HAP-1 (cell line): ENCODE data around the gene CCDC85C.
A peak's percentile ranks its signal among the peaks of the same experiment; 100 is the strongest.

ENCODE experiments used
- DNase-seq, 2 experiments: peaks; one replicate each; pipeline ENCODE4 v3.0.0-alpha.2; 2016 to 2020; ENCODE audit warnings: low spot score in 2 of 2
- H3K27me3 ChIP-seq: fragments of 250-450 bp; sonication (Bioruptor Pico); 2 replicates; pipeline ENCODE4 v1.5.1; 2020; ENCODE audit warnings: low read depth, mild to moderate bottlenecking, moderate library complexity
- H3K36me3 ChIP-seq: fragments of 250-450 bp; sonication (Bioruptor Pico); replicated peaks from 2 replicates; pipeline ENCODE4 v1.5.1; 2020; ENCODE audit warnings: mild to moderate bottlenecking
- H3K4me1 ChIP-seq: fragments of 250-450 bp; sonication (Bioruptor Pico); 2 replicates; pipeline ENCODE4 v1.5.1; 2020; ENCODE audit warnings: mild to moderate bottlenecking
- H3K4me3 ChIP-seq: fragments of 250-450 bp; sonication (Bioruptor Pico); 2 replicates; pipeline ENCODE4 v1.5.1; 2020; ENCODE audit warnings: mild to moderate bottlenecking, moderate library complexity
- H3K9me3 ChIP-seq: fragments of 250-450 bp; sonication (Bioruptor Pico); 2 replicates; pipeline ENCODE4 v1.5.1; 2020; ENCODE audit warnings: mild to moderate bottlenecking, moderate library complexity
- in situ Hi-C: fragments of 300-500 bp; cut with MboI; formaldehyde crosslinking; loops from 3 replicates; pipeline ENCODE4 v1.14.3; 2020; ENCODE audit warnings: low sequenced_read_pairs, inconsistent platforms, mixed read lengths

CCDC85C gene

DNA sequence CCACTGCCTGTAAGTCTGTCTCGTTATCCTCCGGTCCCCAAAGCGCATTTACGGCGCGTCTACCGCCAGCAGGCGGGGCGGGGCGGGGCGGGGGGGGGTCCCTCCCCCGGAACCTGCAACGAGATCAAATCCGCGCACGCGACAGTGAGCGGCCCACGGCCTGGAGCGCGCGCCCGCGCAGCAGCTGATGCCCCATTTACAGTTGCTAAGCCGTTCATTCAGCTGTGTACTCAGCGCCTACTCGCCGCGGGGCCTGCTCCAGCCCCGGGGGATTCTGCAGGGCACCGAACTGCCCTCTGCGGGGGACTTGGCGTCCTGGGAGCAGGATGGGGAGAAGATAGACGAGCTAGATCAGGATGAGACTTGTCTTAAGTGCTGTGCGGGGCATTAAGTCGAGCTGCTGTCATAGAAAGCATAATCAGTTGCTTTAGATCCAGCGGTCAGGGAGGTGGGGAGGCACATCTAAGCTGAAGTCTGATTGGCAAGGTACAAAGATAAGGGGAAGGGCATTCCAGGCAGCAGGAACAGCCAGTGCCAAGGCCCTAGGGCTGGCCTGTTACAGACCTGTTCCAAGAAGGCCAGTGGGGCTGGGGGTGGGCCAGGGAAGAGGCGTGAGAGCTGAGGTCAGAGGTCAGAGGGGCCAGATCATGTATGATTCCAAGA lies 1.4 kb upstream of the CCDC85C start:
- Histone ChIP-seq H3K9me3 (no peaks in the 10 kb centered on the region), H3K4me1 (peaks cover 14% of the 10 kb centered on the region), H3K36me3 (peaks cover 6% of the 10 kb centered on the region; the same call in 1 of the 2 replicates), H3K27me3 (no peaks in the 10 kb centered on the region), H3K4me3 (peak overlapping the region; percentile 76)
- peak; percentile 60 to 82 for DNase-seq
- in situ Hi-C loops: no loop called here

DNA sequence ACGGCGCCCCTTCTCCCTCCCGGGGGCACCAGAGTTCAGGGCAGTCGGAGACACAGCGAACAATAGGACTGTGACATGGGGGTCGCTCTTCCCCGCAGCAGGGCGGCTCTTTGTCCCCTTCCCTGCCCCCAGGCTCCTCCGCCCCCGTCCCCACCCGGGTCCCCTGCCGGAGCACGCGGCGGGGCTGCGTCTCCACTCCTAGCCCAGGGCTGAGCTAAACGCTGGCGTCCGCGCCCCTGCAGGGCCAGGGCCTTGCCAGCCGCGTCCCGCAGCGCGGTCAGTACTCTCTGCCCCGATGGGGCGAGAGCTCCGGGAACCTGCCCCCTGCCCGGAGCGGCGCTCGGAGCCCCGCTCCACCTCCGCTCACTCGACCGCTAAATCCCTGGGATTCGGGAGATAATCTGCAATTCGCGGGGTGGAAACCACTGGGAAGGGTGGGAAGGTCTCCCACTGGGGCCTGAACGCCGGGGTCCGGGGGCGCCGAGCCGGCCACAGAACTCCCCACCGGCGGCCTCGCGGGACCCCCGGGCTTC lies 825 bp upstream of the CCDC85C start:
- peaks cover 20% of the 10 kb centered on the region for H3K4me1 ChIP-seq
- in situ Hi-C loops: no loop called here
- peaks cover 6% of the 10 kb centered on the region; the same call in 1 of the 2 replicates for H3K36me3 ChIP-seq
- DNase-seq: peak in 1 of 2 experiments; percentile 74
- peak overlapping the region; percentile 76 for H3K4me3 ChIP-seq
- H3K27me3 ChIP-seq: no peaks in the 10 kb centered on the region
- H3K9me3 ChIP-seq: no peaks in the 10 kb centered on the region

DNA sequence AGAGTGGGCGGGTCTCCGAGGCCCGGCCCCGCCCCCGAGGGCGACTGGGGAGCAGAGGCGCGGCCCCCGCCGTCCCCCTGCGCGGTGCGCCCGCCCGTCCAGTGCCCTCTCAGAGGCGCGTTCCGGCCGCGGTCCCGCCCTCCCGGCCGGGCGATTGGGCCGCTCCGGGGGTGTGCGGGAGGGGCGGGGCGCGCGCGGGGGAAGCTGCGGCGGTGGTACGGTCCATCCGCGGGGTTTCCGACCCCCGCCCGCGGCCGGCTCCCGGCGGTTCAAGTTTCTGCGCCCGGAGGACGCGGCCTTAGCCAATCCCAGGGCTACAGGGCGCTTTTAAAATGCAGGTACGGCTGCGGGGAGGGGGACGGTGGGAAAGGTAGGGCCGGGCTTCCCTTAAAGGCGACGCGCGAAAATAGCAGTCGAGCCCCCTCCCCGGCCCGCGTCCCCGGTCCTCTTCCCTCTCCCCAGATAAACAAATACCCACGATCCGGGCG lies 315 bp upstream of the CCDC85C start:
- DNase-seq: peak; percentile 93 to 95
- no peaks in the 10 kb centered on the region for H3K27me3 ChIP-seq
- H3K4me3 ChIP-seq: peak overlapping the region; percentile 76
- H3K36me3 ChIP-seq: peaks cover 6% of the 10 kb centered on the region; the same call in 1 of the 2 replicates
- H3K9me3 ChIP-seq: no peaks in the 10 kb centered on the region
- in situ Hi-C loops: no loop called here
- H3K4me1 ChIP-seq: peaks cover 25% of the 10 kb centered on the region

DNA sequence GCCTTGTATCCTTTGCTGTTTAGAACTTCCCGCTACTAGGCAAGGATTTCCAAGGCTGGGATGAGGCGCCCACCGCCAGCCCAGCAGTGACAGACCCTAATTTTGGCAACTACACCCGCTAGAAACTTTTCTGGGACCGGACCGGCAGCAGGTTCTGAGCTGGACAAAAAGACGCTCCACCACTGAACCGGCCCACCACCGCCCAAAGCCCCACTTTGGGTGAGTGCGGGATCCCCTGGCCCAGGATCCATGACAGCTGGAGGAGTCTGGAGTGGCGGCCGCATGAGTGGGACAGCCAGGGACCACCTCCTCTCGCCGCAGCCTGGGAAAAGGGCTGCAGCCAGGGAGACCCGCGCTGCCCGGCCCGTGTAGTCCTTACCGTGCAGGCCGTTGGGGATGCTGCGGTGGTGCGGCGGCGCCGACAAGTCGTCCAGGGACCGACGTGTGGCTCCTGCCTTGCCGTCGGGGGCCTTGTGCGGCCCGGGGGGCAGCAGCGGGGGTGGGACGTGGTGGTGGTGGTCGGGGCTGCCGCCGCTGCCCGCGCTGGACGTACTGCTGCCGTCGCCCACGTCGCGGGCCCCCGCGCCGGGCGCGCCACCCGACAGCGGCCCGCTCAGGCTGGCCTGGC lies 1.1 kb downstream of the CCDC85C start:
- Histone ChIP-seq H3K4me3 (peak overlapping the region; percentile 57), H3K9me3 (no peaks in the 10 kb centered on the region), H3K27me3 (no peaks in the 10 kb centered on the region), H3K36me3 (peaks cover 6% of the 10 kb centered on the region; the same call in 1 of the 2 replicates), H3K4me1 (peaks cover 34% of the 10 kb centered on the region)
- peak in 1 of 2 experiments; percentile 36 for DNase-seq
- in situ Hi-C loops: no loop called here

DNA sequence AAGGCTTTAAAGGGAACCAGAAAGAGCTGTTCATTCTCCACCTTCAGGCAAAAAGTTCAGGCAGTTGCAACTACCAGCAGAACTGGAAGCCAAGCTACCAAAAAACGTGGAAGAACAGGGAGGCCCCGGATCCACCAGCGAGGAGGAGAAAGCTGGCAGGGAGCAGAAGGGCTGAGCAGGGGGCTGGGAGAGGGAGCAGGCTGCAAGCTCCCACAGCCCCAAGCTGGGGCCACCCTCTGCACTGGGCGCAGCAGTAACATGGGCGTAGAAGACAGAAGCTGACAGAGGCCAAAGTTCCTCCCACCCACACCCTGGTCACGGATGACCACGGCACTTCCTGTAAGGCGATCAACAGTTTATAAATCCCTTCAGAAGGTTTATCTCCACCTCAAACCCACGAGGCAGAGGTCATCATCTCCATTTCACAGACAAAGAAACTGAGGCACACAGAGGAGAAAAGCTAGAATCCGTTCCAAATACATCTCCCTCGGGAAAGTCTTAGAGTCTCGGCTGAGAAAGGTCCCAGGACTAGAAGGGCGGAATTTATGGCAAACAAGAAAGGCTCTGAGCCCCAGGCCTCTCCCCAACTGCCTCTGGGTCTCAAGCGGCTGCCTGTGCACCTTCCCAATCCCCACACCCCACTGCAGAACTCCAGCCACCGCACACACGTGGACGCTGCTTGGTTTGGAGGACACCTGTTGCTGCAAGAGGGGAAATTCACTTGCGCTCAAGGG lies 1.8 kb downstream of the CCDC85C start:
- DNase-seq: peak; percentile 18 to 45
- H3K4me1 ChIP-seq: peaks cover 34% of the 10 kb centered on the region
- H3K36me3 ChIP-seq: peaks cover 6% of the 10 kb centered on the region; the same call in 1 of the 2 replicates
- peak overlapping the region; percentile 57 for H3K4me3 ChIP-seq
- in situ Hi-C loops: no loop called here
- H3K9me3 ChIP-seq: no peaks in the 10 kb centered on the region
- H3K27me3 ChIP-seq: no peaks in the 10 kb centered on the region

DNA sequence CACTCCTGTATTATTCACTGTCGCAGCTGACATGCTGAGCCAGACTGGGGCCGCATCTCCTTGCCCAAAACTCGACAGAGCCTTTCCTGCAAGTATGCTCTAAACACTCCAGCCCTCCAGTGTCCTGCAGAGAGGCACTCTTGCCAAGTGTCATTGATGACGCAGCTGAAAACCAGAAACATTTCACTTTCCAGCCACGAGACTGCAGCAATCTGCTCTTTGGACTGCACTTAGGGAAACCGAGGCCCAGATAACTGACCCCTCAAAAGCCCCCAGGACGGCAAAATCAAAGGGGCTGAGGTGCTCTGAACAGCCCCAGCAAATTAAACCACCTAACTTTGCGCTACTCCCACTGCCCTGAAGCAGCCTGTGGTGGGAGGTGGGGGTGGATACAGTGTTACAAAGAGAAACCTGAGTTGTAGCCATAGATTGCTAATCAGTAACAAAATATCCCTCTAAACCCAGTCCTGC lies 2.6 kb downstream of the CCDC85C start:
- Histone ChIP-seq H3K4me1 (peaks cover 34% of the 10 kb centered on the region), H3K4me3 (peak overlapping the region; percentile 57), H3K9me3 (no peaks in the 10 kb centered on the region), H3K36me3 (peaks cover 6% of the 10 kb centered on the region; the same call in 1 of the 2 replicates), H3K27me3 (no peaks in the 10 kb centered on the region)
- in situ Hi-C loops: no loop called here
- DNase-seq: no peak

DNA sequence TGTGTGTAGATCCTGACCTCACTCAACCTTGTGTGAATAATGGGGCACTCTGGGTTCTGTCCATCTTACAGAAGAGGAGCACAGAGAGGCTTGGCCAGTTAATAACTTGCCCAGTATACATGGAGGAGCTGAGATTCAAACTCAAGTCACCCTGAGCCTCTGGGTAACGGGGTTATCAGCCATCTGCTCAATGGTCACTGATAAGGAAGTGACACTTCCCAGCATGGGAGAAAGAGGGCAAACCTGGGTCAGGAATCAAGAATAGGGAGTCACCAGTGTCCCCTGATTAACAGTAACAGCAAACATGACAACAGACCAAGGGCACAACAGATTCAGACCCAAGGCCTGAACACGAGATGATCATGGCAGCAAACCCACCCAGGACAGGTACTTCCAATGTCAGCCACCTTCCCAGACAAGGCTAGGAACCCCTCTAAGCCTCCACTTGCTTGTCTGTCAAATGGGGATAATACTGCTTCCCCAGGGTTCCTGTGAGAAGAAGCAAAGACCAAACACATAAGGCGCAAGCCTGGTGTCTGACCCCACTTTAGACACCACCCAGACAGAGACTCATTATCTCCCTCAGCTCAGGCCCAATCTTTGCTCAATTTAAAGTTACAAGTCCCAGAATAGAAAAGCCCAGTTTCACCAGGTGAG lies 3.6 kb downstream of the CCDC85C start:
- Histone ChIP-seq H3K9me3 (no peaks in the 10 kb centered on the region), H3K4me1 (peaks cover 30% of the 10 kb centered on the region), H3K27me3 (no peaks in the 10 kb centered on the region), H3K36me3 (peaks cover 6% of the 10 kb centered on the region; the same call in 1 of the 2 replicates), H3K4me3 (no peak overlapping the region)
- no peak for DNase-seq
- in situ Hi-C loops: no loop called here

DNA sequence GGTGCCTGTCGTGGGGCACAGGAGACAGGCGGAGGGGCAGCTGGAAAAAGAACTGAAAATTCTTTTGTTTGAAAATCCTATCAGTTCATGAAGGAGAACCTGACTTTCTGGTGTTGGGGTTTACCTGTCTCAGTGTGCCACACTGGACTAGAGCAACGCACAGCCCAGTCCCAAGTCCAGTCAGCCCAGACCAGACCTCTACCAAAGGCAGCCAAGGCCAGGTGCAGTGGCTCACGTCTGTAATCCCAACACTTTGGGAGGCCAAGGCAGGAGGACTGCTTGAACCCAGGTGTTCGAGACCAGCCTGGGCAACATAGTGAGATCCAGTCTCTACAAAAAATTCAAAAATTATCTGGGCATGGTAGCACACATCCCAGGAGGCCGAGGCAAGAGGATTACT lies 4.6 kb downstream of the CCDC85C start:
- H3K9me3 ChIP-seq: no peaks in the 10 kb centered on the region
- no peak for DNase-seq
- peaks cover 30% of the 10 kb centered on the region for H3K4me1 ChIP-seq
- H3K27me3 ChIP-seq: no peaks in the 10 kb centered on the region
- in situ Hi-C loops: no loop called here
- peaks cover 6% of the 10 kb centered on the region; the same call in 1 of the 2 replicates for H3K36me3 ChIP-seq
- no peak overlapping the region for H3K4me3 ChIP-seq

DNA sequence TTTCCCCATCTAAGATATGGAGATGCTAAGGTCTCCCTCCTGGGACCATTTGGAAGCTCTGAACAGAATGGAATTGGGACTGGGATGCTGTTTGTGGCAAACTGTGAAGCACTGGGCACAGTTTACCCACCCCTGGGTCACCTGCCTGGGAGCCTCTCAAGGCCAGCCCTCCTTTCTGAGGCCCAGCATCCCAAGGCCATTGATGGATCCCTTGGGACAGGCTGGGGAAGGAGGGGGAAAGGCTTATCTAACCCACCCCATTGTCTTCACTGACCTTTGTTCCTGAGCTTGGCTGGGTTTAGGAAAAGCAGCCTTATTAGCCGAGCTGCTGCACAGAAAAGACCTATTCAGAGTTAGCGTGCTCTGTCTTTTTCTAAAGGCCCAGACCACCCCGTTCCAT lies 5.2 kb downstream of the CCDC85C start:
- Histone ChIP-seq H3K4me3 (no peak overlapping the region), H3K9me3 (no peaks in the 10 kb centered on the region), H3K36me3 (peaks cover 6% of the 10 kb centered on the region; the same call in 1 of the 2 replicates), H3K4me1 (peaks cover 30% of the 10 kb centered on the region), H3K27me3 (no peaks in the 10 kb centered on the region)
- DNase-seq: peak; percentile 84 to 86
- in situ Hi-C loops: no loop called here

DNA sequence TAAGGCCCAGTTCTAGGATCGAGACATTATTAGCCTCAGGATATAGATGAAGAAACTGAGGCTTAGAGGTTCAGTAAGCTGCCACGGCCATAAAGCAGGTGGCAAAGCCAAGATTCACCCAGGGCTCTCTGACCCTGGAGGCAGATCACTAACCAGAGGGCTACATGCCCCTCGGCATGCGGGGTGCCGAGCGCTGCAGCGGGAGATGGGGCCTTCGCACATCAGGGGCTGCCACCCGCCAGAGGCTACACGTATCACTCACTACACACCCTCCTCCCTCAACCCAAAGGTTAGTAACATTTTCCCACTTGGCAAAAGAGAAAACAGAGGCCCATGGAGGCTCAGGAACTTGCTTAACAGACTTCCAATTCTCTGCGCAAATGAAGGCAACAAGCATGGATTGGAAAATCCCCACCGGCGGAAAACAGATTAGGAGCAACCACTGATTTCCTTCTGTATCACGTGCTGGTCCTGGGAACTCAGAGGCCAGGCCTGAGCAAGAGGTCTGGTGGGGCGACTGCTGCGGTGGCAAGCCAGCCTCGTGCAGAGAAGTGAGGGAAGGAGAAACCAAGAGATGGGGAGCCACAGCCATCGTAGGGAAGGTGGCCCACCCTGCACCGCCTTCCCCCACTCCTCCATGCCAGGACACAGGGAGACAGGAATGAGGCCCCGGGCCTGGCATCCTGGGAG lies 6.0 kb downstream of the CCDC85C start:
- DNase-seq: no peak
- Histone ChIP-seq H3K9me3 (no peaks in the 10 kb centered on the region), H3K4me3 (no peak overlapping the region), H3K4me1 (peaks cover 30% of the 10 kb centered on the region), H3K36me3 (peaks cover 6% of the 10 kb centered on the region; the same call in 1 of the 2 replicates), H3K27me3 (no peaks in the 10 kb centered on the region)
- in situ Hi-C loops: no loop called here

DNA sequence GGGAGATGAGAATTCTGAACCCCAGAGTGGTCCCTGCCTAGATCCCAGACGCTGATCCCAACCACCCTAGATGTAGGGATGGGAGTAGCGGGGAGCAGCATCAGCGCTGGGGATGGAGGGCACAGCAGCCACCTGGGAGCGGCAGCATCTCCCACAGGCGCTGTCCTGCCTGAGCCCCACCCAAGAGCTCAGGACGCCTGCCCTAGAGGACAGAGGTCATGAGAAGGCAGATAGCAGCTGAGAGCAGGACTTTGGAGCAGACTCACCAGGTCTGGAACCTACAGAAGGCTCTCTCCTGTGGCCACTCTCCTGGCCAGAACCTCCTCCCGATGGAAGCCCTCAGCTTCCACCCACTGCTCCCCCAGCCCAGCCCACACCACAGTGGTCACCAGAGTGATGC lies 7.2 kb downstream of the CCDC85C start:
- no peaks in the 10 kb centered on the region; the same call in 1 of the 2 replicates for H3K36me3 ChIP-seq
- no peaks in the 10 kb centered on the region for H3K9me3 ChIP-seq
- no peak overlapping the region for H3K4me3 ChIP-seq
- no peak for DNase-seq
- H3K4me1 ChIP-seq: peaks cover 30% of the 10 kb centered on the region
- no peaks in the 10 kb centered on the region for H3K27me3 ChIP-seq
- in situ Hi-C loops: no loop called here

DNA sequence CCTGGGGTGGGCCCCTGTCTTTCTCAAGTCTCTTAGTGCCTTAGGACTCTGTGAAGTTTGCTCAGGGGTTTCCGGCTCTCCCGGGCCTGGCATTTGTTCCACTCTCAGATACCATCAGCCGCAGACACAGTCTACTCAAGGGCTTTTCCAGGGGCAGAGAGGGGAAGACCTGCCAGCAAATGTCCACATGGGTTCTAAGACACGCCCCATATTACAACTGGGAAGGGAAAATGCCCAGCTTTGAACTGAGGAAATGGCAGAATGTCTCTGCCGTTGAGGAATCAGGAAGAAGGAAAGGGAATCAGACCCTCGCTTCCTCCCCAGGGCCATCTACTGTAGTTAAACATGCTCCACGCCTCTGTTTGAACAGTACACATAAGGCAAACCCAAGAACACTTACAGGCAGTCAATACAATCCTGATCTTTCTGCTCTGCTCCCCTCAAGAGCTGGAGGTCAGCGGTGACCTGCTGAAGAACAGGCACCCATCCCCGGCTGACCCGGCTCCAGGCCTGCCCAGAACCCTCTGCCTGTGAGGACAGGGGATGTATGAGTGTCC lies 7.9 kb downstream of the CCDC85C start:
- H3K36me3 ChIP-seq: no peaks in the 10 kb centered on the region; the same call in 1 of the 2 replicates
- in situ Hi-C loops: no loop called here
- no peak overlapping the region for H3K4me3 ChIP-seq
- H3K9me3 ChIP-seq: no peaks in the 10 kb centered on the region
- no peak for DNase-seq
- peaks cover 26% of the 10 kb centered on the region for H3K4me1 ChIP-seq
- no peaks in the 10 kb centered on the region for H3K27me3 ChIP-seq
